ENCODE data around the gene GSTM5.

DNA sequence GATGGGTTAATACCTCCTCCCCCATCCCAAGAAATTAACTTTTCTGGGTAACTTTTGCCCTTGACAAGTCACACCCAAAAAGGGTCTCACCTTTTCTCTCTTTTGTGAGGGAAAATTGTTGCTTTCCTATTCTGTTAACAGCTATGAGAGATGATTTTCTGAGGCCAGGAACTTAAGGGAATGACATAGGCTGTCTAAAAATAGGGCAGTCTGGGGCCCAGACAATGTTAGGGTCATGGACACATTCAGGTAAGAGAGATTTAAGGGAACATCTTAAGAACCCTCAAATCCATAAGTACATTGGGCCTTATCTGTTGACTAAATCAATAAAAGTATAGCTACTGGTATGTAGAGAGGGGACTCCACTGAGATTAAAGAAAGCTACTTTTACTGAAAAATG lies 37.2 kb downstream of the GSTM5 start:
- TF ChIP-seq ZFX (IDR thresholded peaks at IDR 0.05) (no peak), CTCF (conservative IDR thresholded peaks at IDR 0.05) (no peak)

All from C4-2B (cell line).